IPS-11a (cell line): ENCODE data around the gene S1PR3.

Source experiments
- H3K4me3 ChIP-seq: one replicate; pipeline ENCODE4 v1.5.1; 2013; ENCODE audit warnings: low read depth, low read length, control low read depth

The S1PR3 gene

GRCh38 chr9:88968799-88969198, 22.5 kb upstream of the S1PR3 start:
- no peak overlapping the region for H3K4me3 ChIP-seq

DNA sequence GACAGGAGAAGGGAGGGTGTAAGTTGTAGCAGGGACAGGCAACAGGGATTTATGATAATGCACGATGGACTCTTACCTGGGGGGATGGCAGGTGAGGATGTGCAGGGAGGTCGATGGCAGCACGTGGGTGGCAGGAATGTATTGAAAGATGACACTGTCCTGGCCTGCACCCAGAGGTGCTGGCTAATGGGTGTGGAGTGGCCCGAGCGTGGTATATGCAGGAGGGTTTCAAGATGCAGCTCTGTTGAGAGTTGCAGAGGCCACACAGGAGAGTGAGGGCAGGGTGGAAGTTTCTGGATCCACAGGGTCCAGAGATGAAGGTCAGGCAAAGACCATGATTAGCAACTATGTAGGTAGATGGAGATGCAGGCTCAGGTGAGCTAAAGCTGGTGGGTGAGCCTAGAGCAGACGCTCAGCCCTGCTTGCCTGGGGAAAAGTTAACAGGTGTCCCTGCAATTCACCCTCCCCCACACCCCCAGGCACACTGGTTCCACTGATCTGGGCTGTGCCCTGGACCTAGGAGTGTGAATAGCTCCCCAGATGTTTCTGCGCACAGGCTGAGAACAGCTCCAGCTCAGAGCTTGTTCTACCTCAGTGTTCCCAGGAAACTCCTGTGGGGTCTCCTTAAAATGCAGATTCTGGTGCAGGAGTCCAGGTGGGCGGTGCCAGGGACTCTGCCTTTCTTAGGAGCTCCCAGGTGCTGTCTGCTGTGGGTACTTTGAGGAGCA, 21.5 kb upstream of the S1PR3 start:
- no peak overlapping the region for H3K4me3 ChIP-seq

DNA sequence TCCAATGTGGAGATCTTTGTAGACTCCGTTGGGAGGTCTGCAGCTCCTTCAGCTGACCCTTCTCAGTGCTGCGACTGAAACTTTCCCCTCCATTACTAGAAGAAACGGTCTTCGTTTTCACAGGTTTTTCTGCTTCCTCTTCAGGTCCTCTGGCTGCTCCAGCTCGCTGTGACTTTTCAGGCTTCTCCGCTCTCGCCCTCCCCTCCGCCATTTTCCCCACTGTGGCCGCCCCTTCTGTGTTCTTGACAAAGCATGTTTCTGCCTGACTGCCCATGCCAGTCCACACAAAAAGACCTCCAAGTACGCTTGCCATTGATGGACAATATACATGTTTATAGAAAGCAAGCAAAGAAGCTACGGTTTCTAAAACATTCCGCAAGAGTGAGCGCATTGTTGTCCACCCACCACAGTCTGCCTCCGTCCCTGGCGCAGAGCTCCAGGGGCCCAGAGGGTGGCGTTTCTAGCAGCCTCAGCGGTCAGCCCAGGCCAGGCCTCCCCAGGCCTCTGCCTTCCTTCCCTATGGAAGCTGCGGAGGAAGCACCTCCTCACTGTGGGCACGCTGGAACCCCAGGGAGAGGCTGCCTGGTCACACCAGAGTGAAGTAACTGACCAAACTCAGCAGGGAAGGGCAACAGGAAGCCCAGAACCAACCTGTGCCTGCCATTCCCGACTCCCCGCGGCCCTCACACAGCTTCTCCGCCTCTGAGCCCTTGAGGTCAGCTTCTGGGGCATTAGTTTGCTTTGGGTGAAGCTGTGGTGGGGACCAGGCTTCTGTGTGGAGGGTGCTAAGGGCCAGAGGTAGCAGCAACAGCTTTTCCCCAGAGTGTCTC, 19.9 kb upstream of the S1PR3 start:
- no peak overlapping the region for H3K4me3 ChIP-seq

DNA sequence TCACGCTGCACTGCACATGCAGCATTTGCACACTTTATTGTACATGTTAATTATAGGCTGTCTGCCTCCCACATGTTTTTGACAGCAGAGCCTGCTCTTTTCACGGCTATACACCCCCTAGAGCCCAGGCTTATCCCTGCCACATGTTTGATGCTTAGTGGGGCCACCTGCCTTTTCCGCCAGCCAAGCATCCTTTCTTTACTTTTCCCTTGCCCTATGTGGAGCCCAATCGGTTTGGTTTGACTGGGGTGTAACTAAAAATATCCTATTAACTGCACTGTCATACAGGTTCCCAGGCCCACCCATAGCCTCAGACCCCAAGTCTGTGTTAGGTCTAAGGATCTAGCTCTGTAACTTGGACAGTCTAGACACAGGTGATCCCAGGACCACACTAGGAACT, 18.9 kb upstream of the S1PR3 start:
- no peak overlapping the region for H3K4me3 ChIP-seq

DNA sequence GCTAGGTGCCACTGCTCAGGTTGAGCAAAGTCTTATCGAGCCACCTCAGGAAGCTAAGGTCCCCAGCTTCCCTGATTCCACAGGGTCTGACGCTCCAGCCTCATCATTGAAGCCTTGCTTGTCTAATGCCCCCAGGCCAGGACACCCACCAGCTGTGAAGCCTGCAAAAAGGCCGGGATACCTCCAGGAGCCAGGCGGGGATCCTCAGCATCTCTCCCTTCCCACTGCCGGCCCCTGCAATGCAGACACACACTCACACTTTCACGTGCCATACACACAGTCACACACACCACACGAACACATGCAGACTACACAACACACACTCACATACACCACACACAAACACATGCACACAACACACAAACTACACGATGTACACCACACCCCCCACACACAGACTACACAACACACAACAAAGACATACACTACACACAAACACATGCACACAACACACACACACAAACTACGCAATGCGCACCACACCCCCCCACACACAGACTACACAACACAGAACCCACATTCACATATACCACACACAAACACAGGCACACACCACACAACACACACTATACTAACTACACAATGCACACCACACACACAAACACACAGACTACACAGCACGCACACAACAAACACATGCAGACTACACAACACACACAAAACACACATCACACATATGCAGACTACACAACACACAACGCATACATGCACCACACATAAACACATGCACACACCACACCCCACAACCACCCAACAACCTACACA, 17.8 kb upstream of the S1PR3 start:
- H3K4me3 ChIP-seq, result no peak overlapping the region

DNA sequence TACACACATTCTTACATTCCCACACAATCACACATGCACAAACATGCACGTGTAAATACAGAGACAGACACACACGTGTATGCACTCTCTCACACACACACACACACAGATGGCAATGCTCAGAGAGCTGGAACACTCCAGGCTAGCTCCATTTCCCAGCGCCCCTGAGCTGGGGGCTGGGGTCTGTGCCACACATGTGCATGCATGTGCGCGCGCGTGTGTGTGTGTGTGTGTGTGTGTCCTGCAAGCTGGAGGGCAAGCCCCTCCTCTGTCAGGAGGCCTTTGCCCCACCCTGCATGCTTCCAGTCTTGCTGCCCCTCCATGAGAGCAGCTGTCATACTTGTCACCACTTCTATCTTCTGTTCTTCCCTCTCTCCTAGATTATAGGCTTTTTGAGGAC, 16.6 kb upstream of the S1PR3 start:
- H3K4me3 ChIP-seq, result no peak overlapping the region

GRCh38 chr9:88975966-88976889, 15.0 kb upstream of the S1PR3 start:
- H3K4me3 ChIP-seq, result no peak overlapping the region

DNA sequence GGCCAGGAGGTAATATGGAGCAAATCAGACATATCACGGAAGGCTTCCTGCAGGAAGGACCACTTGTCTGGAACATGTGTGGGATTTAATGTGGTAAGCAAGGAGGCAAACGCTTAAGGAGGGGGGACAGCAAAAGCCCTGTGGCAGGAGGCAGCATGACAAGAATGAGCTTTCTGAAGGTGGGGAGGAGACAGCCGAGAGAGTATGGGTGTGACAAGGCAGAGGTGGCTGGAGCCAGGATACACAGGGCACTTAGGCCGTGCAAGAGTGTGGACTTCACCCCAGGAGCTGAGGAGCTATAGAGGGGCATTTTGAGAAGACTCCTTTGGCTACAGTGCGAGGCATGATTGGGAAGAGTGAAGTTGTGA, 14.4 kb upstream of the S1PR3 start:
- no peak overlapping the region for H3K4me3 ChIP-seq

DNA sequence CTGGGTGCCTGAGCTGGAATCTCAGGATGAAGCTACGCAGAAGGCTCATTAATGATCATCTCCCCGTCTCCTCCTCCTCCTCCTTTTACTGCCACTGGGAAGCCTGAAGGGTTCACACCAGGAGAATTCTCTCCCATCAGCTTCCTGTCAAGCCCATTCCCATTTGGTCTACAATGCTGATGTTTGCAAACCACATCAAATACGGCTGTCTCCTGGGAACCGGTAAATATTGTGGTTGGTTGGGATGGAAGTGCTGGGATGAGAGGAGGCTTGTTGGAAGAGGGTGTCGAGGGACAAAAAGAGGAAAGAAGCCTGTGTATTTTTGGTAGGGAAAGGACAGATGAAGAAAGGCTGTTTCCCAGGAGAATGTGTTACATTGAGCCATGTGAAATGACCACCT, 13.2 kb upstream of the S1PR3 start:
- no peak overlapping the region for H3K4me3 ChIP-seq

- H3K4me3 ChIP-seq, result no peak overlapping the region
Observed at GRCh38 chr9:88979021-88979420, 12.2 kb upstream of the S1PR3 start.

DNA sequence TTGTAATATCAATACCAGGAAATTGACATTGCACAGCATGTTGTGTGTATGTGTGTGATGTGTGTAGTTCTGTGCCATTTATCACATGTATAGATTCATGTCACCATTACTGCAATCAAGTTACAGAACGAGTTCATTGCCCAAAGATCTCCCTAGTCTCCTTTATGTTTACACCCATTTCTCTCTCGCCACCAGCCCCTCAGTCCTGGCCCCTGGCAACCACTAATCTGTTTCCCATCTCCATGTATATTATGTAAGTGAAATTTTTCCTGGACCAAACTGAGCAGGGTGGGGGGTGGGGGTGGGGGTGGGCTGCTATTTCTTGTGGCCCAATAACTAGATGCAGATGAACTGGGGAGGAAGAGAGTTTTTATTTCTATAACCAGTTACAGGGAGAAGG, 11.5 kb upstream of the S1PR3 start:
- H3K4me3 ChIP-seq, result no peak overlapping the region

- no peak overlapping the region for H3K4me3 ChIP-seq
Observed at GRCh38 chr9:88980740-88981203, 10.5 kb upstream of the S1PR3 start.

DNA sequence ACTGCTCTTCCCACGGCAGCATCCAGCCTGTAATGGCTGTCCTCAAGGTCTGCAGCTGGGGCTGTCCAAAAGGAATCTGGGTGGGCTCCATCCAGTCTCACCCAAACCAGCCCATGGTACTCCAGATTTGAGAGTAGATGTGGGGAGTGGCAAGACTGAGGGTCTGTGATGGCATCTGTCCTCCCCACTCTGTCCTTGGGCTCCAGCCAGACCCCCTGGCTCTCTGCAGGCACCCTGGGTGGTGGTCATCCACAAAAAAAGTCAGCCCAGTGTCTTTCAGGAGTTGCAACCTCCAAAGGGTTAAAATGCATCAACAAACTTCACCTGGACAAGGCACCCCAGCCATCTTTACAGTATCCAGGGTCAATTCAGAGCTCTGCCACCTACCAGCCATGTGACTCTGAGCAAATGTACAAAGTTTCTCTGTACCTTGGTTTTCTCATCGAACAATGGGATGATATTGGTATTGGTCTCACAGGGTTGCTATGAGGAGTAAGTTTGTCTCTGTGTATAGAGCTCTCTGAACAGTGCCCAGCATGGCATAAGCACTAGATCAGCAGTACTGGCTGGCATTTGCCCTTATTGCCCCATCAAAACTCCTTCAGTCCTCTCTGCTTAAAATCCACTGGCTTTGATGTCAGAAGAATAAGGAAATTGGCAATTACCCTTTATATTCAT, 7.3 kb upstream of the S1PR3 start:
- no peak overlapping the region for H3K4me3 ChIP-seq

DNA sequence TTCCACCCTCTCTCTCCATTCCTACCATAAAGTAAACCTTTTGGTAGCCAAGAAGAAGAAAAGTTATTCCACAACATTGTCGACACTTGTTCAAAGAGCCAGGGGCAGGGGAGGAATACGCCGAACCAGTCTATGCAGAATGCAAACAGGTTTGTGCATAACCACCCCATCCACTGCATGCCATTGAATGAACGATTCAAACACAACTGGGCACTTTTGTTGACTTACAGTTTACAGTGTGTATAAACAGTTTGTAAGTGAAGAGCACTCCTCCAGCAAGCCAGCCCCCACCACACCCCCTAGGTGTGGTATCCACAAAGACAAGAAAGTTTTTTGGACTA, 6.8 kb upstream of the S1PR3 start:
- no peak overlapping the region for H3K4me3 ChIP-seq

DNA sequence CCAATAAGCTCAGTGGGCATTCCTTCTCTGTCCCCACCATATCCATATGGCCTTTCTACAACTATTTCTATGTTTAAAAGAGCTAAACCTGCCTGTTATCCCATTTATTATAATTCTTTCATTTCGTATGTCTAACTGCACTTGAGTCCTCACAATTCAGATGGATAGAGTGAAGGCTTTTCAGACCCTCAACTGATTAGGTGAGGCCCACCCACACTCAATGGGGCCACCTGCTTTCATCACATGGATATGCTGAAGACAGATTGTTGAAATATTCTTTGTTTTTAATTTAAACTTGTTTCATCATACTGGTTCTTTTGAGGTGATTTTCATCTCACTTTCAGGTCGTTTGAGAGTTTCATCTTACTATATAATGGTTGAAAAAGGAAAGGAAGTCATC, 5.7 kb upstream of the S1PR3 start:
- no peak overlapping the region for H3K4me3 ChIP-seq

- H3K4me3 ChIP-seq, result no peak overlapping the region
Observed at GRCh38 chr9:88986776-88987175, 4.5 kb upstream of the S1PR3 start.

GRCh38 chr9:88987661-88988060, 3.6 kb upstream of the S1PR3 start:
- H3K4me3 ChIP-seq, result no peak overlapping the region

DNA sequence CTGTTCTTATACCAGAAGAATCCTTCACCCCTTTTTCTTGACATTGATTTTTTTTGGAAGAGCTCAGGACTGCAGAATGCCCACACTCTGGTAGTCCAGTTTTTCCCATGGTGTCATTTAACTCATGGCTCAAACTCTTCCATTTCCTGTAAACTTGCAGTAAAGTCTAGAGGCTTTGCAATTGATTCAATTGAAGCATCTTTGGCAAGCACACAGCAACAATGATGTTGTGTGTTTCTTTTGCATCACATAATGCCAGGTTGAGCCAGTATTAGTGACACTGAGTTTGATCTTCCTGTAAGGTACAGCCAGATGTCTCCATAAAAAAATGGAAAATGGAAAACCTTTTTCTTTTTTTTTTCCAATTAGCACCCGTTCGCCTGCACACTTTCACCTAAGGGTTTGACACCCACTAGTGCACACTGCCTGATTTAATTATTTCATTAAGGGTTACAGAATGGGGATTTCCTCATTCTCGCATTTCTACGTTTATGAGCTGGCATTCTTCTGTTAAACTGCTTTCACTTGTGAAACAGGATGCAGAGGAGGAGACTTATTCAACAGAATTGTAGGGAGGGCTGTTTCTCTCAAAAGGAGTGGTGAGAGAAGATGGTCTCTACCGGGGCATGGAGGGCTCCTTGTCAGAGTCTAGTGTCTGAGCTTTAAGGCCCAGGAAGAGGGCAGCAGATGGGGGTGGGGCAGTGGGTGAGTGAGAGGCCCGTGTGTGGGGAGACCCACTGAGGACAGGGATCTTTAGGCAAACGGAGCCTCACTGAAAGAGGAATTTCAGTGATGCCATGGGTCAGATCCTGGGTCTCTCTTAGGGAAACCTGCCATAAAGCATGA, 2.2 kb upstream of the S1PR3 start:
- H3K4me3 ChIP-seq, result no peak overlapping the region

DNA sequence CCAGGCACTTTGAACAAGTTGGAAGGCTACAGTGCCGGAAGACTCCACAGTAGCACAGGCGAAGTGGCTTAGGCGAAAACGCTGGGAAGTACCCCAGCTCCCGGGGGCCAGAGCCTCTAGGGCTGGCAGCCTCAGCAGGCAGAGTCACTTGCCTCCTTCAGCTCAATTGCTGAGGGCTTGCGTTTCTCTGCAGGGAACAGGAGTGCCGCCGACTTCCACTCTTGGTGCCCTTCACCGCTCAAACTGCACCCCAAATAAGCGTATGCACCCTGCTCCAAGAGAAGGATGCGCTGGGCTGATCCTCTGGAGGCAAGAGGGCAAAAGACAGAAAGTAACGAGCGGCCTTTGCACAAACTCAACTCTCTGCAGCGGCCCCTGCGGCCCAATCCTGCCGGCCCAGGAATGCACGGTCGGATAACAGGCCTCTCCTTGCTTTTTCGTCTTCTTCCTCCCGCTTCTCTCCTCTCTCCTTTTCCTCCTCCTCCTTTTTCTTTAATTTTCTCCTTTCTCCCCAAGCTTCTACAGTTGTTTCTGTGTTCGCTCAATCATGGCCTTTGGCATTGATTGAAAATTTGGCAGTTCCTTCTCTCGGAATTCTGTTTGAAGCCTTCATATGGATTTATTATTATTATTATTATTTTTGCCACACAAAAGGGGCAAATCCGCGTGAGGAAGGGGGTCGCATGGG, 1.1 kb upstream of the S1PR3 start:
- H3K4me3 ChIP-seq, result peak overlapping the region; percentile 64
